ENCODE results near the gene MEI4.

DNA sequence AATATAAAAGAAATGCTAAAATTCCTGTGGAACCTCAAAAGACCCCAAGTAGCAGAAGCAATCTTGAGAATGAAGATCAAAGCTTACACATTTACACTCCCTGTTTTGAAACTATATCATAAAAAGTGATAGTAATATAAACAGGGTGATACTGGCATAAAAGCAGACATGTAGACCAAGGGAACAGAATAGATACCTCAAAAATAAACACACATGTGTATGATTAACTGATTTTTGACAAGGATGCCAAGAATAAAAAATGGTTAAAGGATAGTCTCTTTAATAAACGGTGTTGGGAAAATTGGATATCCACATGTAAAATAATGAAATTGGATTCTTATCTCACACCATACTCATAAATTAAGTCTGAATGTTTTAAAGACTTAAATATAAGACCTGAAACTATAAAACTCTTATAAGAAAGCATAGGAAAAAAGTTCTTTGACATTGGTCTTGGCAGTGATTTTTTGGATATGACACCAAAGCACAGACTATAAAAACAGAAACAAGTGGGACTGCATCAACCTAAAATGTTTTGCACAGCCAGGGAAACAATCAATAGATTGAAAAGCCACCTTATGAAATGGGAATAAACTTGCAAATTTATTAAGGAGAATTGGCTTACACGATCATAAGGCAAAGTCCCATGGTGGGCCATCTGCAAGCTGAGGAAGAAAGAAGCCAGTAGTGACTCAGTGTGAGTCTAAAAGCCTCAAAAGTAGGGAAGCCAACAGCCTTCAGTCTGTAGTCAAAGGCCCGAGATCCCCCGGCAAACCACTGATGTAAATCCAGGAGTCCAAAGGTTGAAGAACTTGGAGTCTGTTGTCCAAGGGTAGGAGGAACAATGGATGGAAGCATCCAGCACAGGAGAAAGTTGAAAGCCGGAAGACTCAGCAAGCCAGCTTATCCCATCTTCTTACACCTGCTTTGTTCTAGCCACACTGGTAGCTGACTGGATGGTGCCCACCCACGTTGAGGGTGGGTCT lies 144.3 kb downstream of the MEI4 start:
- TF ChIP-seq POLR2AphosphoS5 (IDR thresholded peaks at IDR 0.05), result no peak
- TF ChIP-seq, protein P1, sequence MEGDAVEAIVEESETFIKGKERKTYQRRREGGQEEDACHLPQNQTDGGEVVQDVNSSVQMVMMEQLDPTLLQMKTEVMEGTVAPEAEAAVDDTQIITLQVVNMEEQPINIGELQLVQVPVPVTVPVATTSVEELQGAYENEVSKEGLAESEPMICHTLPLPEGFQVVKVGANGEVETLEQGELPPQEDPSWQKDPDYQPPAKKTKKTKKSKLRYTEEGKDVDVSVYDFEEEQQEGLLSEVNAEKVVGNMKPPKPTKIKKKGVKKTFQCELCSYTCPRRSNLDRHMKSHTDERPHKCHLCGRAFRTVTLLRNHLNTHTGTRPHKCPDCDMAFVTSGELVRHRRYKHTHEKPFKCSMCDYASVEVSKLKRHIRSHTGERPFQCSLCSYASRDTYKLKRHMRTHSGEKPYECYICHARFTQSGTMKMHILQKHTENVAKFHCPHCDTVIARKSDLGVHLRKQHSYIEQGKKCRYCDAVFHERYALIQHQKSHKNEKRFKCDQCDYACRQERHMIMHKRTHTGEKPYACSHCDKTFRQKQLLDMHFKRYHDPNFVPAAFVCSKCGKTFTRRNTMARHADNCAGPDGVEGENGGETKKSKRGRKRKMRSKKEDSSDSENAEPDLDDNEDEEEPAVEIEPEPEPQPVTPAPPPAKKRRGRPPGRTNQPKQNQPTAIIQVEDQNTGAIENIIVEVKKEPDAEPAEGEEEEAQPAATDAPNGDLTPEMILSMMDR (IDR thresholded peaks at IDR 0.05), result no peak

Data from upper lobe of left lung (tissue), 4 donors.